GM12878 (cell line): Measurements from ENCODE around the gene QSOX2. TPM values are rescaled to one million over a fixed set of nuclear protein-coding genes. Genes with fewer than 3 reads are reported as not detected.

Experiments used
- ATAC-seq: fragments of 200-7000 bp; cut with Tn5 transposase; 3 replicates; pipeline ENCODE4 v1.9.1; 2020; ENCODE audit warnings: mild to moderate bottlenecking, moderate library complexity
- BruUV-seq: library from RNA; stranded (reverse); fragments of 400-500 nt; replicated peaks from 2 replicates; lab custom pipeline; 2021; lab: Mats Ljungman, UMichigan
- CTCF ChIA-PET: fragments of 300-600 bp; sonication (Branson Sonifier 250); formaldehyde crosslinking; extraction: SDS; loops from one replicate; lab custom pipeline; 2021; ENCODE audit warnings: inconsistent platforms; lab: Yijun Ruan, JAX
- POLR2A ChIA-PET: fragments of 350-600 bp; formaldehyde crosslinking; extraction: SDS; loops from one replicate; lab custom pipeline; 2021; ENCODE audit warnings: inconsistent platforms; lab: Charles Lee
- RAD21 ChIA-PET: fragments of 300-600 bp; sonication (Branson Sonifier 250); formaldehyde crosslinking; loops from one replicate; lab custom pipeline; 2023; ENCODE audit warnings: antibody characterized with exemption; ENCODE audit not compliant: unreplicated experiment; lab: Charles Lee
- SMC1A ChIA-PET: fragments of 300-600 bp; sonication (Branson Sonifier 250); formaldehyde crosslinking; loops from one replicate; lab custom pipeline; 2023; ENCODE audit not compliant: unreplicated experiment, uncharacterized antibody; lab: Charles Lee
- DNase-seq: peaks from one replicate; pipeline ENCODE4 v3.0.0-alpha.2; 2011; ENCODE audit warnings: low read depth, low spot score
- FAIRE-seq: peaks from 3 replicates; lab custom pipeline; 2011; peaks lifted over from hg19 to GRCh38; lab: Jason Lieb, UNC
- H2AFZ ChIP-seq: 2 replicates; pipeline ENCODE4 v1.6.0; 2011; ENCODE audit warnings: low read depth, low read length, control low read depth; ENCODE audit not compliant: control insufficient read depth
- H3K27ac ChIP-seq: 2 replicates; pipeline ENCODE4 v1.5.1; 2011; ENCODE audit warnings: control low read depth; ENCODE audit not compliant: control insufficient read depth, insufficient read depth
- H3K27me3 ChIP-seq, 2 experiments: replicated peaks in 1 of 2; 2 replicates each; pipeline versions ENCODE4 v1.6.0 to v1.6.1; 2011; ENCODE audit warnings: low read length in 1 of 2; ENCODE audit not compliant: control insufficient read depth in 2 of 2, insufficient read depth in 2 of 2
- H3K36me3 ChIP-seq, 2 experiments: 2 replicates each; pipeline ENCODE4 v1.5.1; 2011; ENCODE audit warnings: low read length in 1 of 2; ENCODE audit not compliant: control insufficient read depth in 2 of 2, insufficient read depth in 2 of 2
- H3K4me1 ChIP-seq: 2 replicates; pipeline ENCODE4 v1.6.1; 2011; ENCODE audit warnings: mild to moderate bottlenecking, low read length, moderate library complexity, mixed read lengths; ENCODE audit not compliant: control insufficient read depth, insufficient read depth
- H3K4me2 ChIP-seq: 2 replicates; pipeline ENCODE4 v1.6.0; 2011; ENCODE audit warnings: control low read depth; ENCODE audit not compliant: control insufficient read depth, insufficient read depth
- H3K4me3 ChIP-seq: fragments of 200-600 bp; sonication (generic); 2 replicates; pipeline ENCODE4 v1.5.1; 2016
- H3K79me2 ChIP-seq: 2 replicates; pipeline ENCODE4 v1.6.0; 2011; ENCODE audit warnings: low read length; ENCODE audit not compliant: control insufficient read depth, insufficient read depth
- H3K9ac ChIP-seq: 2 replicates; pipeline ENCODE4 v1.8.0; 2011; ENCODE audit warnings: low read length, control low read depth, mixed read lengths; ENCODE audit not compliant: control insufficient read depth, insufficient read depth
- H3K9me3 ChIP-seq: replicated peaks from 3 replicates; pipeline ENCODE4 v1.5.1; 2011; ENCODE audit warnings: mild to moderate bottlenecking, low read length; ENCODE audit not compliant: control insufficient read depth, insufficient read depth
- H4K20me1 ChIP-seq: 2 replicates; pipeline ENCODE4 v1.6.0; 2011; ENCODE audit not compliant: control insufficient read depth, insufficient read depth
- E2F8 ChIP-seq: fragments of 450-650 bp; IDR thresholded peaks from 2 replicates; pipeline ENCODE4 v1.6.1; 2018; ENCODE audit warnings: mild to moderate bottlenecking, low read depth, moderate library complexity; ENCODE audit not compliant: partially characterized antibody
- EZH2 ChIP-seq: IDR thresholded peaks from 2 replicates; pipeline ENCODE4 v1.6.1; 2012; ENCODE audit warnings: low read depth, mild to moderate bottlenecking, control low read depth, inconsistent platforms, low read length, borderline replicate concordance; ENCODE audit not compliant: control insufficient read depth
- IRF3 ChIP-seq: fragments of 450-650 bp; IDR thresholded peaks from 2 replicates; pipeline ENCODE4 v1.6.1; 2014; ENCODE audit warnings: mild to moderate bottlenecking
- SMARCA5 ChIP-seq: fragments of 450-650 bp; IDR thresholded peaks from 2 replicates; pipeline ENCODE4 v1.6.1; 2017; ENCODE audit warnings: mild to moderate bottlenecking
- WGBS: methylation state at CpG from one replicate; pipeline ENCODE4 v1.1.6; 2016; ENCODE audit warnings: low lambda C conversion rate; ENCODE audit not compliant: insufficient replicate concordance, insufficient coverage; ENCODE audit errors: missing lambda C conversion rate; 5-methylcytosine and 5-hydroxymethylcytosine counted together
- in situ Hi-C: fragments of 300-500 bp; cut with MboI; formaldehyde crosslinking; loops from 9 replicates; pipeline ENCODE4 v1.14.3; 2018; ENCODE audit warnings: mixed read lengths
- intact Hi-C: fragments of 100-400 bp; cut with micrococcal nuclease; formaldehyde crosslinking; loops from one replicate; pipeline ENCODE4 v1.14.2; 2022; ENCODE audit not compliant: unreplicated experiment
- polyA plus RNA-seq, 11 experiments: library from polyadenylated mRNA; depleted of rRNA in 4 of 11; unstranded in 6 of 11; stranded (reverse) in 5 of 11; fragments of >200 nt; fragmentation: Nextera tagmentation in 4 of 11; fragmentation: Illumina TruSeq in 1 of 11; extraction: Ambion mirVana in 4 of 11; extraction: Trizol in 1 of 11; gene quantifications; 1 replicate in 1 of 11; 2 replicates in 10 of 11; pipeline versions ENCODE4 v1.2.1 to v1.2.3, GENCODE V29; 2011 to 2016; ENCODE audit warnings: inconsistent platforms in 2 of 11, missing spikeins in 2 of 11, low read depth in 1 of 11
- total RNA-seq, 4 experiments: library from RNA; depleted of rRNA in 3 of 4; stranded (reverse); fragments of >200 nt in 3 of 4; fragmentation: Illumina TruSeq in 1 of 4; extraction: Trizol in 1 of 4; gene quantifications; 2 replicates each; pipeline versions ENCODE4 v1.2.1 to v1.2.3, GENCODE V29; 2013 to 2021

Gene QSOX2
- total and polyA plus RNA-seq, 10 of the 15 experiments (the other 5 are each of a cell fraction or from before 2014, with no cell fraction given) = 0.34 to 16.1 (median 8.2) TPM

GRCh38 chr9:136181784-136182419 lies 63.7 kb downstream of the QSOX2 start:
- no TSS peak for BruUV-seq
- FAIRE-seq (no peak), ATAC-seq (no peak), DNase-seq (no peak)
- Histone ChIP-seq H3K4me3 (no peak overlapping the region), H3K4me1 (no peaks in the 10 kb centered on the region), H3K36me3 (no peaks in the 10 kb centered on the region), H3K9me3 (no peaks in the 10 kb centered on the region), H3K9ac (no peak overlapping the region), H3K79me2 (no peaks in the 10 kb centered on the region), H2AFZ (no peak overlapping the region), H3K27ac (no peak overlapping the region), H3K4me2 (no peak overlapping the region), H3K27me3 (no peaks in the 10 kb centered on the region; a peak in 1 of 4 replicates), H4K20me1 (no peaks in the 10 kb centered on the region)
- ChIA-PET SMC1A (no interaction called here), POLR2A (no interaction called here), RAD21 (no interaction called here), CTCF (no interaction called here)
- whole genome bisulfite sequencing = 16% methylated on average over 8 of the region's 8 CpGs
- in situ Hi-C loops (no loop called here), intact Hi-C loops (no loop called here)
- no peak for TF ChIP-seq E2F8

GRCh38 chr9:136180586-136180985 lies 65.0 kb downstream of the QSOX2 start:
- Histone ChIP-seq H3K36me3 (no peaks in the 10 kb centered on the region), H3K9ac (no peak overlapping the region), H3K9me3 (no peaks in the 10 kb centered on the region), H4K20me1 (no peaks in the 10 kb centered on the region), H3K27me3 (no peaks in the 10 kb centered on the region; a peak in 1 of 4 replicates), H3K27ac (no peak overlapping the region), H3K79me2 (no peaks in the 10 kb centered on the region), H3K4me2 (no peak overlapping the region), H3K4me3 (no peak overlapping the region), H3K4me1 (no peaks in the 10 kb centered on the region), H2AFZ (no peak overlapping the region)
- ChIA-PET POLR2A (no interaction called here), CTCF (no interaction called here), RAD21 (no interaction called here), SMC1A (no interaction called here)
- ATAC-seq = no peak
- FAIRE-seq = no peak
- in situ Hi-C loops (no loop called here), intact Hi-C loops (no loop called here)
- 10% methylated on average over 11 of the region's 11 CpGs for WGBS
- no peak for DNase-seq
- no peak for TF ChIP-seq EZH2
- TF ChIP-seq IRF3 = no peak
- TF ChIP-seq SMARCA5 = no peak
- BruUV-seq = no TSS peak
